A673 (cell line): ENCODE measurements around the gene DESI1. TPM values are rescaled to one million over a fixed set of nuclear protein-coding genes. Genes with fewer than 3 reads are reported as not detected.

Source experiments
- BruUV-seq: library from RNA; stranded (reverse); fragments of 400-500 nt; replicated peaks from 2 replicates; lab custom pipeline; 2021; lab: Mats Ljungman, UMichigan
- CTCF ChIA-PET: fragments of 300-600 bp; sonication (Branson Sonifier 250); formaldehyde crosslinking; loops from one replicate; lab custom pipeline; 2022; ENCODE audit warnings: antibody characterized with exemption; lab: Charles Lee
- POLR2A ChIA-PET: fragments of 300-600 bp; sonication (Branson Sonifier 250); formaldehyde crosslinking; loops from one replicate; lab custom pipeline; 2022; ENCODE audit warnings: antibody characterized with exemption; ENCODE audit not compliant: low non-redundant PET; lab: Charles Lee
- DNase-seq: peaks from one replicate; pipeline ENCODE4 v3.0.0-alpha.2; 2015; ENCODE audit warnings: low spot score
- H3K27ac ChIP-seq: fragments of 200-600 bp; sonication (generic); 2 replicates; pipeline ENCODE4 v1.5.1; 2016; ENCODE audit warnings: mixed run types, low read depth, mild to moderate bottlenecking, mixed read lengths, antibody characterized with exemption, low read length; ENCODE audit not compliant: poor library complexity, severe bottlenecking
- H3K27me3 ChIP-seq: fragments of 200-600 bp; sonication (generic); replicated peaks from 2 replicates; pipeline ENCODE4 v1.6.1; 2017; ENCODE audit warnings: mixed run types, low read depth, mild to moderate bottlenecking, mixed read lengths, antibody characterized with exemption, low read length; ENCODE audit not compliant: insufficient read depth, poor library complexity
- H3K36me3 ChIP-seq: fragments of 200-600 bp; sonication (generic); 2 replicates; pipeline ENCODE4 v1.6.1; 2016; ENCODE audit warnings: mixed run types, mild to moderate bottlenecking, mixed read lengths, antibody characterized with exemption, low read length; ENCODE audit not compliant: insufficient read depth, poor library complexity, severe bottlenecking
- H3K4me1 ChIP-seq: fragments of 200-600 bp; sonication (generic); 2 replicates; pipeline ENCODE4 v1.6.1; 2017; ENCODE audit warnings: mixed run types, mild to moderate bottlenecking, mixed read lengths, antibody characterized with exemption, low read length; ENCODE audit not compliant: insufficient read depth, poor library complexity, severe bottlenecking
- H3K4me3 ChIP-seq: fragments of 200-600 bp; sonication (generic); 2 replicates; pipeline ENCODE4 v1.5.1; 2016; ENCODE audit warnings: low read depth, mixed run types, mild to moderate bottlenecking, mixed read lengths, low read length; ENCODE audit not compliant: poor library complexity, severe bottlenecking
- H3K9me3 ChIP-seq: fragments of 200-600 bp; sonication (generic); 2 replicates; pipeline ENCODE4 v1.6.1; 2016; ENCODE audit warnings: mixed run types, low read depth, mild to moderate bottlenecking, mixed read lengths, antibody characterized with exemption, low read length; ENCODE audit not compliant: poor library complexity, severe bottlenecking
- CTCF ChIP-seq: fragments of 300-800, 200-600 bp; sonication (generic); conservative IDR thresholded peaks from 2 replicates; pipeline ENCODE4 v1.5.1; 2017; ENCODE audit warnings: low read depth, mild to moderate bottlenecking, antibody characterized with exemption, low read length, moderate library complexity, mixed read lengths
- EZH2 ChIP-seq: fragments of 200-600 bp; sonication (generic); IDR thresholded peaks from 2 replicates; pipeline ENCODE4 v1.6.1; 2017; ENCODE audit warnings: borderline replicate concordance, low read depth, mild to moderate bottlenecking, mixed read lengths, antibody characterized with exemption, low read length; ENCODE audit not compliant: poor library complexity, severe bottlenecking
- intact Hi-C: fragments of 100-400 bp; cut with micrococcal nuclease; formaldehyde crosslinking; loops from one replicate; pipeline ENCODE4 v1.10.0; 2022; ENCODE audit not compliant: unreplicated experiment
- total RNA-seq: library from RNA; stranded (reverse); gene quantifications from 2 replicates; pipeline ENCODE4 v1.2.3, GENCODE V29; 2021

Gene DESI1
- total RNA-seq, 1 experiment from 2014 or later: 47.6 TPM

DNA sequence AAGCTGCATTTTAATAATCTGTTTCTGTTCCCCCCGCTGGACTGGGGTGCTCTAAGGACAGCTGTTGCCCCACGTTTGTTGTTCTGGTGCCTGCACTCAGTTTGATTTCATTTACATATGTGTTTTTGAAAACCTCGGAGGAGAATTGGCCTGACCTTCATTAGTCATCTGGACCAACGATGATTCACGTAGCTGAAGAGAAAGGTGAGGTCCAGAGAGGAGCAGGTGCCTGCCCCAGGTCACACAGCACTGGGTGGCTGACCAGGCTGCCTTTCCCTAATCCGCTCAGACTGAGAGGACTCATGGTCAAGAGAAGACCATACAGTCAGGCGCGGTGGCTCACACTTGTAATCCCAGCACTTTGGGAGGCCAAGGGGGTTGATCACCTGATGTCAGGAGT, 56.3 kb downstream of the DESI1 start:
- Histone ChIP-seq H3K36me3 (no peaks in the 10 kb centered on the region), H3K9me3 (no peaks in the 10 kb centered on the region), H3K27me3 (no peaks in the 10 kb centered on the region), H3K4me1 (peaks cover 19% of the 10 kb centered on the region), H3K4me3 (no peak overlapping the region), H3K27ac (no peak overlapping the region)
- no peak for DNase-seq
- no TSS peak for BruUV-seq
- CTCF ChIA-PET: no interaction called here
- no peak for TF ChIP-seq CTCF
- no peak for TF ChIP-seq EZH2
- POLR2A ChIA-PET: no interaction called here
- intact Hi-C loops: no loop called here

- CTCF ChIA-PET: no interaction called here
- intact Hi-C loops: no loop called here
- BruUV-seq: no TSS peak
- Histone ChIP-seq H3K27ac (no peak overlapping the region), H3K36me3 (no peaks in the 10 kb centered on the region), H3K4me1 (peaks cover 19% of the 10 kb centered on the region), H3K27me3 (no peaks in the 10 kb centered on the region), H3K4me3 (no peak overlapping the region), H3K9me3 (no peaks in the 10 kb centered on the region)
- TF ChIP-seq CTCF (no peak), EZH2 (no peak)
- no peak for DNase-seq
- POLR2A ChIA-PET: no interaction called here
Measured at GRCh38 chr22:41563051-41563711, 57.7 kb downstream of the DESI1 start.

DNA sequence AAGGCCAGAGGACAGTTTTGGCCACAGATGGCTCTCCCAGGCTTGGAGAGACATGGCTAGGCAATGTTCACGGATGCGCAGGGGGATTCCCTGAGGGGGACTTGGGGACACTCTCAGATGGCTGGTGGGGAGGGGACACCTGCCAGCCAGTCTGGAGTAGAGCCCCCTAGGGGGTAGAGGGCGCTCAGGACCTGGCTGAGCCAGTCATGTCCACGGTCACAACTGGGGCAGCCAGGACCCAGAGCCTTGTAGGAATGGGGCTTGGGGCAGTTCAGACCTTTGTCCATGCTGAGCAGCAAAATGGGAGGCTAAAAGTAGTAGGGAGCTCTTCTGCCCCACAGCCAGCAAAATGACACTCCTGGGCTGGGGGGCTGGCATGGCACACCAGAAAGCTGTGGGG, 58.4 kb downstream of the DESI1 start:
- Histone ChIP-seq H3K4me3 (no peak overlapping the region), H3K4me1 (peaks cover 24% of the 10 kb centered on the region), H3K9me3 (no peaks in the 10 kb centered on the region), H3K36me3 (no peaks in the 10 kb centered on the region), H3K27me3 (no peaks in the 10 kb centered on the region), H3K27ac (peak overlapping the region; percentile 15)
- TF ChIP-seq EZH2 (no peak), CTCF (no peak)
- no peak for DNase-seq
- BruUV-seq: no TSS peak
- ChIA-PET CTCF (no interaction called here), POLR2A (no interaction called here)
- intact Hi-C loops: no loop called here
